Caco-2 (cell line): ENCODE data around the gene BCR. TPM values are rescaled to one million over a fixed set of nuclear protein-coding genes. Genes with fewer than 3 reads are reported as not detected.

Experiments
- BruUV-seq: library from RNA; stranded (reverse); fragments of 400-500 nt; replicated peaks from 2 replicates; lab custom pipeline; 2021; lab: Mats Ljungman, UMichigan
- CTCF ChIA-PET: fragments of 300-600 bp; sonication (Branson Sonifier 250); formaldehyde crosslinking; loops from one replicate; lab custom pipeline; 2022; ENCODE audit warnings: antibody characterized with exemption; lab: Charles Lee
- POLR2A ChIA-PET: fragments of 300-600 bp; sonication (Branson Sonifier 250); formaldehyde crosslinking; loops from one replicate; lab custom pipeline; 2022; ENCODE audit warnings: antibody characterized with exemption; lab: Charles Lee
- DNase-seq, 2 experiments: peaks; one replicate each; pipeline versions ENCODE4 v3.0.0 to v3.0.0-alpha.2; 2020 to 2022
- H3K27me3 ChIP-seq: replicated peaks from 2 replicates; pipeline ENCODE4 v1.6.0; 2011; ENCODE audit warnings: low read length; ENCODE audit not compliant: control insufficient read depth, insufficient read depth
- H3K36me3 ChIP-seq: 2 replicates; pipeline ENCODE4 v1.5.1; 2011; ENCODE audit warnings: low read length; ENCODE audit not compliant: control insufficient read depth, insufficient read depth
- H3K4me1 ChIP-seq: fragments of 250-450 bp; sonication (Bioruptor Pico); 2 replicates; pipeline ENCODE4 v1.5.1; 2020; ENCODE audit warnings: mild to moderate bottlenecking
- H3K4me3 ChIP-seq: 2 replicates; pipeline ENCODE4 v1.5.1; 2011; ENCODE audit warnings: low read depth, mild to moderate bottlenecking, control low read depth, low read length
- H3K9me3 ChIP-seq: fragments of 250-450 bp; sonication (Bioruptor Pico); 2 replicates; pipeline ENCODE4 v1.5.1; 2020; ENCODE audit warnings: mild to moderate bottlenecking, moderate library complexity
- H3K27ac Mint-ChIP-seq: one replicate; pipeline ENCODE4 v1.8.0; 2022; ENCODE audit warnings: mixed read lengths; ENCODE audit not compliant: unreplicated experiment
- H3K27me3 Mint-ChIP-seq: one replicate; pipeline ENCODE4 v1.8.0; 2022; ENCODE audit warnings: mixed read lengths; ENCODE audit not compliant: insufficient read depth, unreplicated experiment
- H3K36me3 Mint-ChIP-seq: one replicate; pipeline ENCODE4 v1.8.0; 2022; ENCODE audit warnings: mild to moderate bottlenecking, mixed read lengths; ENCODE audit not compliant: insufficient read depth, unreplicated experiment
- H3K4me1 Mint-ChIP-seq: one replicate; pipeline ENCODE4 v1.8.0; 2022; ENCODE audit warnings: low read depth, mixed read lengths; ENCODE audit not compliant: unreplicated experiment
- H3K4me3 Mint-ChIP-seq: one replicate; pipeline ENCODE4 v1.8.0; 2022; ENCODE audit warnings: mild to moderate bottlenecking, moderate library complexity, mixed read lengths; ENCODE audit not compliant: unreplicated experiment
- H3K9me3 Mint-ChIP-seq: one replicate; pipeline ENCODE4 v1.8.0; 2022; ENCODE audit warnings: mixed read lengths; ENCODE audit not compliant: unreplicated experiment
- intact Hi-C: fragments of 100-400 bp; cut with micrococcal nuclease; formaldehyde crosslinking; loops from one replicate; pipeline ENCODE4 v1.10.0; 2022; ENCODE audit not compliant: unreplicated experiment
- total RNA-seq: library from RNA; stranded (reverse); gene quantifications from 2 replicates; pipeline ENCODE4 v1.2.3, GENCODE V29; 2022
- TF ChIP-seq, protein P1 (sequence below), 2 experiments: fragments of 200-600 bp in 1 of 2; IDR thresholded peaks; 1 replicate in 1 of 2; 2 replicates in 1 of 2; pipeline versions ENCODE4 v1.5.1 to v1.8.0; 2011 to 2022; ENCODE audit warnings: antibody characterized with exemption in 1 of 2, control low read depth in 1 of 2, inconsistent platforms in 1 of 2, low read depth in 1 of 2, low read length in 1 of 2, mild to moderate bottlenecking in 1 of 2, moderate library complexity in 1 of 2; ENCODE audit not compliant: insufficient read depth in 1 of 2, severe bottlenecking in 1 of 2, unreplicated experiment in 1 of 2

Gene BCR
- total RNA-seq, 1 experiment from 2014 or later: 87.4 TPM

DNA sequence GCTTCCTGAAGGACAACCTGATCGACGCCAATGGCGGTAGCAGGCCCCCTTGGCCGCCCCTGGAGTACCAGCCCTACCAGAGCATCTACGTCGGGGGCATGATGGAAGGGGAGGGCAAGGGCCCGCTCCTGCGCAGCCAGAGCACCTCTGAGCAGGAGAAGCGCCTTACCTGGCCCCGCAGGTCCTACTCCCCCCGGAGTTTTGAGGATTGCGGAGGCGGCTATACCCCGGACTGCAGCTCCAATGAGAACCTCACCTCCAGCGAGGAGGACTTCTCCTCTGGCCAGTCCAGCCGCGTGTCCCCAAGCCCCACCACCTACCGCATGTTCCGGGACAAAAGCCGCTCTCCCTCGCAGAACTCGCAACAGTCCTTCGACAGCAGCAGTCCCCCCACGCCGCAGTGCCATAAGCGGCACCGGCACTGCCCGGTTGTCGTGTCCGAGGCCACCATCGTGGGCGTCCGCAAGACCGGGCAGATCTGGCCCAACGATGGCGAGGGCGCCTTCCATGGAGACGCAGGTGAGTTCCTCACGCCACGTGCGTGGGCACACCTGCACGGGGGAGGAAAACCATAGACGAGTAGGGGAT, 1.5 kb downstream of the BCR start:
- Histone ChIP-seq H3K9me3 (peaks cover under 1% of the 10 kb centered on the region), H3K4me1 (peaks cover 39% of the 10 kb centered on the region), H3K27me3 (no peaks in the 10 kb centered on the region), H3K36me3 (0 out of 2 replicates have a peak, but pooled peaks cover 2% of the 10 kb centered on the region), H3K4me3 (peak overlapping the region; percentile 96)
- peak overlapping the region; percentile 26 for H3K27ac Mint-ChIP-seq
- peaks cover 22% of the 10 kb centered on the region for H3K4me1 Mint-ChIP-seq
- CTCF ChIA-PET: interaction anchor here (1.3 to 5.8 kb wide), 3 partner anchors 100 to 109 kb away, joined by 3 to 57 read pairs (median 15); no protein-coding TSS in a partner anchor
- intact Hi-C loops: no loop called here
- POLR2A ChIA-PET: no interaction called here
- DNase-seq: no peak
- peak overlapping the region; percentile 77 for H3K4me3 Mint-ChIP-seq
- H3K9me3 Mint-ChIP-seq: peaks cover 6% of the 10 kb centered on the region
- no peaks in the 10 kb centered on the region for H3K27me3 Mint-ChIP-seq
- H3K36me3 Mint-ChIP-seq: peaks cover 26% of the 10 kb centered on the region
- TF ChIP-seq, protein P1, sequence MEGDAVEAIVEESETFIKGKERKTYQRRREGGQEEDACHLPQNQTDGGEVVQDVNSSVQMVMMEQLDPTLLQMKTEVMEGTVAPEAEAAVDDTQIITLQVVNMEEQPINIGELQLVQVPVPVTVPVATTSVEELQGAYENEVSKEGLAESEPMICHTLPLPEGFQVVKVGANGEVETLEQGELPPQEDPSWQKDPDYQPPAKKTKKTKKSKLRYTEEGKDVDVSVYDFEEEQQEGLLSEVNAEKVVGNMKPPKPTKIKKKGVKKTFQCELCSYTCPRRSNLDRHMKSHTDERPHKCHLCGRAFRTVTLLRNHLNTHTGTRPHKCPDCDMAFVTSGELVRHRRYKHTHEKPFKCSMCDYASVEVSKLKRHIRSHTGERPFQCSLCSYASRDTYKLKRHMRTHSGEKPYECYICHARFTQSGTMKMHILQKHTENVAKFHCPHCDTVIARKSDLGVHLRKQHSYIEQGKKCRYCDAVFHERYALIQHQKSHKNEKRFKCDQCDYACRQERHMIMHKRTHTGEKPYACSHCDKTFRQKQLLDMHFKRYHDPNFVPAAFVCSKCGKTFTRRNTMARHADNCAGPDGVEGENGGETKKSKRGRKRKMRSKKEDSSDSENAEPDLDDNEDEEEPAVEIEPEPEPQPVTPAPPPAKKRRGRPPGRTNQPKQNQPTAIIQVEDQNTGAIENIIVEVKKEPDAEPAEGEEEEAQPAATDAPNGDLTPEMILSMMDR (IDR thresholded peaks at IDR 0.05; ENCODE audit: insufficient read depth in 1 of 2, low read depth in 1 of 2, low read length in 1 of 2, severe bottlenecking in 1 of 2, unreplicated experiment in 1 of 2): no peak
- no TSS peak for BruUV-seq

DNA sequence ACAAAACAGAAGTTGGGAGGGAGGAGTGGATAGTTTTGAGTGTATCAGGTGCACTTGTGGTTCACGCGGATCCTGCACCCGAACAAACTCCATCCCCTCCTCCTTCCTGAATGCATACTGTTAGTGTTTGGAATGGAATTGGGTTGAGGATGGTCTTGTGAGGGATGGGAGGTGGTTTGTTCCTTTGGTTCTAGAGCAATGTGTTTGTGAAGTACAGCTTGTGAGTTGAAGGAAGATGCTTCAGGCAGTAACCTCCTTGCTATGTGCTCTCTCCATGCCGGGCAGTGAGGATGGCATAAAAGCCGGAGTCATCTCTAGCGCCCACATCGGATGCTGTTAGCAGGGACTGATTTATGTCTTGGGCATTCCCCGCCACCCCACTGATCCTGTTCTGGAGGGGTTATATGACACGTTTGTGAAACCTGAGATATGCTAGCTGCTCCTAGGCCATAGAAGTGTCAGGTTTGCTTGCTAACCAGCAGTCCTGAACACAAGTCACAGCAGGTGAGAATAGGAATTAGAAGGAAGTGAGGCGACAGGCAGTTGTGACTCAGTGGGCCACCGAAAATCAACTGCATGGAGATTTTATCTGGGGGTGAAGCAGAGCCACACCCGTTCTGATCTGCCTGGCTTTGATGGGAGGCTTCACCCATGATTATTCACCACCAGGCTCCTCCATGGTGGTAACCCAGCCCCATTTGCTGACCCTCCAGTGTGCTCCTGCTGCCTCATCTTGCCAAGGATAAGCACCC, 2.2 kb downstream of the BCR start:
- ChIA-PET POLR2A (no interaction called here), CTCF (interaction anchor here (2.4 kb wide), 1 partner anchor 100 kb away, joined by 15 read pairs; no protein-coding TSS in a partner anchor)
- H3K27me3 Mint-ChIP-seq: no peaks in the 10 kb centered on the region
- Histone ChIP-seq H3K27me3 (no peaks in the 10 kb centered on the region), H3K36me3 (0 out of 2 replicates have a peak, but pooled peaks cover 2% of the 10 kb centered on the region), H3K4me1 (peaks cover 36% of the 10 kb centered on the region), H3K4me3 (peak overlapping the region; percentile 96), H3K9me3 (no peaks in the 10 kb centered on the region)
- no peaks in the 10 kb centered on the region for H3K9me3 Mint-ChIP-seq
- peak overlapping the region; percentile 26 for H3K27ac Mint-ChIP-seq
- DNase-seq: no peak
- peaks cover 16% of the 10 kb centered on the region for H3K4me1 Mint-ChIP-seq
- TF ChIP-seq, protein P1 (IDR thresholded peaks at IDR 0.05; ENCODE audit: insufficient read depth in 1 of 2, low read depth in 1 of 2, low read length in 1 of 2, severe bottlenecking in 1 of 2, unreplicated experiment in 1 of 2): no peak
- BruUV-seq: TSS peak; percentile 49
- intact Hi-C loops: loop anchor here (1.0 kb wide), 1 partner anchor 59 kb away; no protein-coding TSS in a partner anchor
- H3K4me3 Mint-ChIP-seq: peak overlapping the region; percentile 77
- peaks cover 30% of the 10 kb centered on the region for H3K36me3 Mint-ChIP-seq

DNA sequence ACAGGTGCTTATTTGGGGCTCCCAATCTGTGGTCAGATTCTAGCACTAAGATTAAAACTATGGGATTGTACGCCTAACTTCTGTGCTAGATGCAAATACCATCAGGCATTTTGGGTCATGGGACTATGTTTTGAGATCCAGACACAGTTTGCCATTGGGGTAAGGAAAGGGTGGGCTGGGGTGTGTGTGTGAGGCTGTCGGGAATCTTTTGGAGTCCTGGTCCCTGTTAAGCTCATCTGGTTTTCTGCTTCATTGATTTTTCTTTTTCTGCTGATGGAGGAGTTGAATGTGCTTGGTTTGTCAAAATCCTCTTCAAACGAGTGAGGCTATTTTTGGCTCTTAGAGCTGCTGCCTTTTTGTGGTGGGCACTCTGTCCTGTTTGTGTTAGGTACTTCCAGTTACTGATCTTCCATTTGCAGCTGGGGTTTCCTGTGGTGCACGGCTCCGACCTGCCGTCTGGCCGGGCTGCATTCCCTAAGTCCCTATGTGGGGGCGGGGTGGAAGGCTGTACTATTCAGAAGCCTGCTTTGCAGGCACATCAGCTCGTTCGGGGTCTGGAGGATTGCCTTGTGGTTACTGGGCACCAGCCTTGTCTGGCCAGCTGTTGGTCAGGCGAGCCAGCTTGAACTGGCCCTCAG, 2.9 kb downstream of the BCR start:
- Histone ChIP-seq H3K36me3 (0 out of 2 replicates have a peak, but pooled peaks cover 2% of the 10 kb centered on the region), H3K4me1 (peaks cover 29% of the 10 kb centered on the region)
- intact Hi-C loops: loop anchor here (1.0 kb wide), 1 partner anchor 58 kb away; no protein-coding TSS in a partner anchor

More for the DNA sequence above, 2.9 kb downstream of the BCR start:
- no peaks in the 10 kb centered on the region for H3K9me3 ChIP-seq
- BruUV-seq: no TSS peak
- CTCF ChIA-PET: interaction anchor here (2.4 kb wide), 1 partner anchor 99 kb away, joined by 15 read pairs; no protein-coding TSS in a partner anchor
- H3K9me3 Mint-ChIP-seq: no peaks in the 10 kb centered on the region
- POLR2A ChIA-PET: no interaction called here
- peak overlapping the region; percentile 26 for H3K27ac Mint-ChIP-seq
- no peaks in the 10 kb centered on the region for H3K27me3 ChIP-seq
- DNase-seq: peak; percentile 66 to 74
- TF ChIP-seq, protein P1 (IDR thresholded peaks at IDR 0.05; ENCODE audit: insufficient read depth in 1 of 2, low read depth in 1 of 2, low read length in 1 of 2, severe bottlenecking in 1 of 2, unreplicated experiment in 1 of 2): no peak
- H3K27me3 Mint-ChIP-seq: no peaks in the 10 kb centered on the region
- H3K4me1 Mint-ChIP-seq: peaks cover 15% of the 10 kb centered on the region
- peak overlapping the region; percentile 77 for H3K4me3 Mint-ChIP-seq
- peaks cover 37% of the 10 kb centered on the region for H3K36me3 Mint-ChIP-seq
- peak overlapping the region; percentile 96 for H3K4me3 ChIP-seq
